ENCODE results near the gene KBTBD2.

DNA sequence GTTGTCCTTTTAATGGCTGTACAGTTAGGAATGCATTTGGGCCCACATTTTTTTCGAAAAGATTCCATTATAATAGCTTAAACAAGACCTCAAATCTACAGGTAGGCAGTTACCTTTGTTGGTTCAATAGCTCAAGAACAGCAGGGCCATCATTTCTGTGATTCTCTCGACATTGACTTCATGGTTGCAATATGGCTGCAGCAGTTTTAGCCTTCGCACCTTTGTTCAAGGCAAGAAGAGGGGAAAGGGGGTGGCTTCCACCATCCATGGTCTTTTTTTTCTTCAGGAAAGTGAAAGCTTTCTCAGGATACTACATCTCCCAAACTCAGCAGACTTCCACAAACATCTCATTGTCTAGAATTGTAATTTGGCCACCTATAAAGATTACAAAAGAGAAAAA, 2.2 kb upstream of the KBTBD2 start:
- TF ChIP-seq, protein P1, sequence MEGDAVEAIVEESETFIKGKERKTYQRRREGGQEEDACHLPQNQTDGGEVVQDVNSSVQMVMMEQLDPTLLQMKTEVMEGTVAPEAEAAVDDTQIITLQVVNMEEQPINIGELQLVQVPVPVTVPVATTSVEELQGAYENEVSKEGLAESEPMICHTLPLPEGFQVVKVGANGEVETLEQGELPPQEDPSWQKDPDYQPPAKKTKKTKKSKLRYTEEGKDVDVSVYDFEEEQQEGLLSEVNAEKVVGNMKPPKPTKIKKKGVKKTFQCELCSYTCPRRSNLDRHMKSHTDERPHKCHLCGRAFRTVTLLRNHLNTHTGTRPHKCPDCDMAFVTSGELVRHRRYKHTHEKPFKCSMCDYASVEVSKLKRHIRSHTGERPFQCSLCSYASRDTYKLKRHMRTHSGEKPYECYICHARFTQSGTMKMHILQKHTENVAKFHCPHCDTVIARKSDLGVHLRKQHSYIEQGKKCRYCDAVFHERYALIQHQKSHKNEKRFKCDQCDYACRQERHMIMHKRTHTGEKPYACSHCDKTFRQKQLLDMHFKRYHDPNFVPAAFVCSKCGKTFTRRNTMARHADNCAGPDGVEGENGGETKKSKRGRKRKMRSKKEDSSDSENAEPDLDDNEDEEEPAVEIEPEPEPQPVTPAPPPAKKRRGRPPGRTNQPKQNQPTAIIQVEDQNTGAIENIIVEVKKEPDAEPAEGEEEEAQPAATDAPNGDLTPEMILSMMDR (IDR thresholded peaks at IDR 0.05): no peak
- no peak for TF ChIP-seq POLR2A (IDR thresholded peaks at IDR 0.05)

All from testis (tissue), 2 donors.